Kidney epithelial cell (primary cell): ENCODE data around the gene SYT15. TPM values are rescaled to one million over a fixed set of nuclear protein-coding genes. Genes with fewer than 3 reads are reported as not detected.

ENCODE experiments used
- DNase-seq: peaks from one replicate; pipeline ENCODE4 v3.0.0-alpha.2; 2010; ENCODE audit warnings: low read depth
- H3K27me3 ChIP-seq: 2 replicates; pipeline ENCODE4 v1.6.0; 2011; ENCODE audit warnings: low read length; ENCODE audit not compliant: control insufficient read depth, insufficient read depth
- H3K36me3 ChIP-seq: 2 replicates; pipeline ENCODE4 v1.5.1; 2011; ENCODE audit warnings: low read length; ENCODE audit not compliant: control insufficient read depth, insufficient read depth
- H3K4me3 ChIP-seq: 2 replicates; pipeline ENCODE4 v1.5.1; 2011; ENCODE audit warnings: low read depth, mild to moderate bottlenecking, control low read depth, low read length
- total RNA-seq: library from RNA; depleted of rRNA; stranded (reverse); fragments of >200 nt; gene quantifications from 2 replicates; pipeline ENCODE4 v1.2.3, GENCODE V29; 2015
- TF ChIP-seq, protein P1 (sequence below): IDR thresholded peaks from 2 replicates; pipeline ENCODE4 v1.5.1; 2011; ENCODE audit warnings: mild to moderate bottlenecking, moderate library complexity, low read length, control low read depth, inconsistent platforms; ENCODE audit not compliant: insufficient read depth, poor library complexity, severe bottlenecking

Gene SYT15
- total RNA-seq, 1 donor from 2014 or later = 0.17 TPM

- no peaks in the 10 kb centered on the region for H3K36me3 ChIP-seq
- DNase-seq = no peak
- H3K27me3 ChIP-seq = peaks cover 53% of the 10 kb centered on the region
- peak within 1 kb of the TSS; percentile 48 for H3K4me3 ChIP-seq
- TF ChIP-seq, protein P1, sequence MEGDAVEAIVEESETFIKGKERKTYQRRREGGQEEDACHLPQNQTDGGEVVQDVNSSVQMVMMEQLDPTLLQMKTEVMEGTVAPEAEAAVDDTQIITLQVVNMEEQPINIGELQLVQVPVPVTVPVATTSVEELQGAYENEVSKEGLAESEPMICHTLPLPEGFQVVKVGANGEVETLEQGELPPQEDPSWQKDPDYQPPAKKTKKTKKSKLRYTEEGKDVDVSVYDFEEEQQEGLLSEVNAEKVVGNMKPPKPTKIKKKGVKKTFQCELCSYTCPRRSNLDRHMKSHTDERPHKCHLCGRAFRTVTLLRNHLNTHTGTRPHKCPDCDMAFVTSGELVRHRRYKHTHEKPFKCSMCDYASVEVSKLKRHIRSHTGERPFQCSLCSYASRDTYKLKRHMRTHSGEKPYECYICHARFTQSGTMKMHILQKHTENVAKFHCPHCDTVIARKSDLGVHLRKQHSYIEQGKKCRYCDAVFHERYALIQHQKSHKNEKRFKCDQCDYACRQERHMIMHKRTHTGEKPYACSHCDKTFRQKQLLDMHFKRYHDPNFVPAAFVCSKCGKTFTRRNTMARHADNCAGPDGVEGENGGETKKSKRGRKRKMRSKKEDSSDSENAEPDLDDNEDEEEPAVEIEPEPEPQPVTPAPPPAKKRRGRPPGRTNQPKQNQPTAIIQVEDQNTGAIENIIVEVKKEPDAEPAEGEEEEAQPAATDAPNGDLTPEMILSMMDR = no peak
These were observed 22.2 kb upstream of the SYT15 start, which contains the start of gene GPRIN2 for GRCh38 chr10:46556515-46557318. GPRIN2 (minus strand) TSS chr10:46556658; CDS start chr10:46550736, 5,922 bp downstream.

- no peaks in the 10 kb centered on the region for H3K36me3 ChIP-seq
- TF ChIP-seq, protein P1 = no peak
- H3K4me3 ChIP-seq = no peak overlapping the region
- peaks cover 53% of the 10 kb centered on the region for H3K27me3 ChIP-seq
- DNase-seq = no peak
These were observed 21.4 kb upstream of the SYT15 start for GRCh38 chr10:46557319-46558121.

- Histone ChIP-seq H3K27me3 (peaks cover 52% of the 10 kb centered on the region), H3K4me3 (no peak overlapping the region), H3K36me3 (no peaks in the 10 kb centered on the region)
- TF ChIP-seq, protein P1 = no peak
- DNase-seq = no peak
These were observed 20.9 kb upstream of the SYT15 start for GRCh38 chr10:46558122-46558391.

GRCh38 chr10:46558392-46559185 is 20.3 kb upstream of the SYT15 start:
- no peaks in the 10 kb centered on the region for H3K36me3 ChIP-seq
- no peak for DNase-seq
- TF ChIP-seq, protein P1 = no peak
- no peak overlapping the region for H3K4me3 ChIP-seq
- H3K27me3 ChIP-seq = peaks cover 48% of the 10 kb centered on the region

DNA sequence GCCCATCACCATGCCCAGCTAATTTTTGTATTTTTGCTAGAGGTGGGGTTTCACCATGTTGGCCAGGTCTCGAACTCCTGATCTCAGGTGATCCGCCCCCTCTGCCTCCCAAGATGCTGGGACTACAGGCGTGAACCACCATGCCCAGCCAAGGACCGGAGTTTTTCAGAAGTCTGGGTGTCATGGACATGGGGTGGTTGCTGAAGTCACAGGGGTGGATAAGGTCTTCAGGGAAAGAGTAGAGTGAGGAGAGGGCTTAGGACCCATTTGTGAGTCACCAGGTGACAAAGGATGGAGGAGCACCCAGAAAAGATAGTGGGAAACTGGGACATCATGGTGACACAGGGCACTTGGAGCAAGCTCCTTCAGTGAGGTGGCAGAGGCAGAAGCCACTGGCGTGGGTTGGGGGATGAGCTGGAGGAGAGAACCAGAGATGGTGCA is 19.7 kb upstream of the SYT15 start:
- H3K4me3 ChIP-seq = no peak overlapping the region
- peaks cover 48% of the 10 kb centered on the region for H3K27me3 ChIP-seq
- no peaks in the 10 kb centered on the region for H3K36me3 ChIP-seq
- DNase-seq = no peak
- TF ChIP-seq, protein P1 = no peak
